Stimulated activated naive CD8-positive, alpha-beta T cell treated with anti-CD3 and anti-CD28 coated beads, Interleukin-15, Interleukin-2, amounts not matched to agents 100 U/mL and 50 U/mL, for 24 hours (primary cell): ENCODE measurements around the gene CES4A.
"Not testable (repeated sequence)": the region's sequence is repeated elsewhere in the genome, so short reads cannot be mapped to it uniquely, and the experiment has no call there.

Source experiments
- ATAC-seq: fragments of 150-1000 bp; cut with Tn5 transposase; one replicate; pipeline ENCODE4 v1.10.0; 2021
- DNase-seq: peaks from one replicate; pipeline ENCODE4 v3.0.0; 2021

Gene CES4A

GRCh38 chr16:66955363-66956153, 32.8 kb upstream of the CES4A start:
- ATAC-seq, DNase-seq: not testable (repeated sequence)

- ATAC-seq, DNase-seq: not testable (repeated sequence)
Measured at GRCh38 chr16:66956154-66956457, 32.3 kb upstream of the CES4A start.

GRCh38 chr16:66958857-66959703, 29.3 kb upstream of the CES4A start:
- DNase-seq (no peak), ATAC-seq (no peak)

GRCh38 chr16:66959704-66960161, 28.7 kb upstream of the CES4A start:
- ATAC-seq = no peak
- no peak for DNase-seq

GRCh38 chr16:66960270-66960669, 28.1 kb upstream of the CES4A start:
- DNase-seq = no peak
- no peak for ATAC-seq

GRCh38 chr16:66961065-66961744, 27.2 kb upstream of the CES4A start, which contains the start of gene CES3:
Gene CES3, plus strand, starts transcription at chr16:66961266. Its CDS starts 42 bp downstream, at chr16:66961308.
- DNase-seq (peak; percentile 74), ATAC-seq (peak; percentile 94)

GRCh38 chr16:66961914-66962313, 26.5 kb upstream of the CES4A start:
- DNase-seq (no peak), ATAC-seq (no peak)

- DNase-seq (no peak), ATAC-seq (no peak)
Measured at GRCh38 chr16:66964049-66964448, 24.3 kb upstream of the CES4A start.

- DNase-seq = no peak
- ATAC-seq = no peak
Measured at GRCh38 chr16:66968847-66969246, 19.5 kb upstream of the CES4A start.

GRCh38 chr16:66970775-66971720, 17.3 kb upstream of the CES4A start:
- peak; percentile 86 for ATAC-seq
- no peak for DNase-seq

GRCh38 chr16:66972983-66973382, 15.4 kb upstream of the CES4A start:
- ATAC-seq = no peak
- no peak for DNase-seq

GRCh38 chr16:66973716-66974115, 14.7 kb upstream of the CES4A start:
- DNase-seq (no peak), ATAC-seq (no peak)

GRCh38 chr16:66974156-66974931, 14.0 kb upstream of the CES4A start:
- DNase-seq, ATAC-seq: not testable (repeated sequence)

GRCh38 chr16:66974932-66975246, 13.5 kb upstream of the CES4A start:
- ATAC-seq = not testable (repeated sequence)
- peak; percentile 58 for DNase-seq

GRCh38 chr16:66975302-66975893, 13.0 kb upstream of the CES4A start:
- DNase-seq = no peak
- ATAC-seq = no peak

GRCh38 chr16:66976746-66977145, 11.6 kb upstream of the CES4A start:
- no peak for ATAC-seq

GRCh38 chr16:66977341-66978113, 10.9 kb upstream of the CES4A start:
- ATAC-seq = peak; percentile 98
- DNase-seq = peak; percentile 94

More at GRCh38 chr16:66976746-66977145, 11.6 kb upstream of the CES4A start:
- DNase-seq = no peak

GRCh38 chr16:66979011-66979717, 9.2 kb upstream of the CES4A start:
- DNase-seq = no peak
- no peak for ATAC-seq

GRCh38 chr16:66983033-66983432, 5.4 kb upstream of the CES4A start:
- DNase-seq (no peak), ATAC-seq (no peak)
